SK-N-SH (cell line): Measurements from ENCODE around the gene SYTL4.

Experiments used
- CTCF ChIP-seq: fragments of 200-600 bp; sonication (generic); IDR thresholded peaks from 2 replicates; pipeline ENCODE4 v1.6.1; 2017; ENCODE audit warnings: antibody characterized with exemption, mild to moderate bottlenecking, moderate library complexity
- ELF1 ChIP-seq: IDR thresholded peaks from 2 replicates; pipeline ENCODE4 v1.4.0; 2012
- EP300 ChIP-seq, 2 experiments: IDR thresholded peaks; 2 replicates each; pipeline versions ENCODE4 v1.4.0 to v1.6.1; 2012; ENCODE audit warnings: borderline replicate concordance in 1 of 2, low read depth in 1 of 2, low read length in 1 of 2
- EZH2phosphoT487 ChIP-seq: fragments of 200-600 bp; sonication (generic); IDR thresholded peaks from 2 replicates; pipeline ENCODE4 v1.6.1; 2017; ENCODE audit warnings: low read depth, mixed run types, mild to moderate bottlenecking, antibody characterized with exemption, moderate library complexity, borderline replicate concordance
- GABPA ChIP-seq: IDR thresholded peaks from 2 replicates; pipeline ENCODE4 v1.4.0; 2012; ENCODE audit warnings: low read depth, mild to moderate bottlenecking
- MAX ChIP-seq: IDR thresholded peaks from 2 replicates; pipeline ENCODE4 v1.4.0; 2012; ENCODE audit warnings: low read depth
- POLR2AphosphoS5 ChIP-seq: IDR thresholded peaks from 2 replicates; pipeline ENCODE4 v1.6.1; 2012; ENCODE audit warnings: low read depth, low read length
- RCOR1 ChIP-seq: fragments of 150-350 bp; IDR thresholded peaks from 2 replicates; pipeline ENCODE4 v1.6.1; 2017; ENCODE audit warnings: antibody characterized with exemption, low read length
- REST ChIP-seq: IDR thresholded peaks from 2 replicates; pipeline ENCODE4 v1.6.1; 2012; ENCODE audit warnings: mild to moderate bottlenecking, low read depth, low read length, moderate library complexity
- SIN3A ChIP-seq: IDR thresholded peaks from 2 replicates; pipeline ENCODE4 v1.6.1; 2012; ENCODE audit warnings: low read depth, mild to moderate bottlenecking, low read length, moderate library complexity, borderline replicate concordance
- SMC3 ChIP-seq: IDR thresholded peaks from 2 replicates; pipeline ENCODE4 v1.6.1; 2012; ENCODE audit warnings: low read depth, low read length, improper control_type of control experiment
- TAF1 ChIP-seq: IDR thresholded peaks from 2 replicates; pipeline ENCODE4 v1.6.1; 2012; ENCODE audit warnings: low read depth, mild to moderate bottlenecking, low read length, moderate library complexity, borderline replicate concordance
- YY1 ChIP-seq: IDR thresholded peaks from 2 replicates; pipeline ENCODE4 v1.4.0; 2012; ENCODE audit warnings: low read depth, mild to moderate bottlenecking
- ZBTB33 ChIP-seq: IDR thresholded peaks from 2 replicates; pipeline ENCODE4 v1.4.0; 2012; ENCODE audit warnings: low read depth, borderline replicate concordance

GRCh38 chrX:100635040-100635439, 96.9 kb downstream of the SYTL4 start:
- TF ChIP-seq SMC3 (no peak), POLR2AphosphoS5 (no peak), CTCF (no peak), ELF1 (no peak), MAX (no peak), SIN3A (no peak), TAF1 (no peak), ZBTB33 (no peak), RCOR1 (no peak), REST (no peak), YY1 (no peak), GABPA (no peak), EZH2phosphoT487 (no peak), EP300 (IDR thresholded peaks at IDR 0.05; ENCODE audit: borderline replicate concordance in 1 of 2, low read depth in 1 of 2, low read length in 1 of 2) (no peak)
